GM18520 (cell line): ENCODE measurements around the gene ZSCAN23.
"Not testable (repeated sequence)": the region's sequence is repeated elsewhere in the genome, so short reads cannot be mapped to it uniquely, and the experiment has no call there.

ENCODE experiments used
- ATAC-seq: cut with Tn5 transposase; IDR thresholded peaks from one replicate; pipeline ENCODE4 v1.9.1; 2021; ENCODE audit not compliant: unreplicated experiment

ZSCAN23 gene

DNA sequence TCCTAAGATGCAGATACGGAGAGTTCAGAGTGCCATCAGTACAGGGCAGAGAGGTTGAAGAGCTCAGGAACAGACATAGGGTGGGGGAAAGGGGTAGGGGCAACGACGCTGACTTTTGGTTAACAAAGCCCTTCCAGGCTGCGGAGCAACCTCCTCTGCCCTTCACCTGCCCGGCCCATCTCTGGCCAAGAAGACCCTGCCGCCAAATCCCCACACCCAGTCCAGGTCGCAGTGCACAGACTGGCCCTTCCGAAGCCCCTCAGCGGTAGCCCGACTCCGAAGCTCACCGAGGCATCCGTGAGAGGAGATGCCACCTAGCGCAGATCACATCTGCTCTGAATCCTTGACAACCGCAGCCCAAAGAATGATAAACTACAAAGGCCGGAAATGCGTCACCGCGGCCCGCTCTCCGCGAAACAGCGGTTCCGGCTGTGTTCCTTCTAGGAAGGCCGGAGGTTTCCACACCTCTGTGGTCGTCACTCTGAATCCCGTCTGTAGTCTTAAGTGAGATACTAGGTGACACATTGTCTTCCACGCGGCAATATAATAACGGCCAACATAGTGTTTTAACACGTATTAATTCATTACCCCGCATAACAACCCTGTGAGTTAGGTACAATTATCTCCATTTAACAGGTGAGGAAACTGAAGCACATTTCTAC lies at the start of gene ZSCAN23:
TSS of gene ZSCAN23 (minus strand) at position 380 of the 662 bp plus-strand sequence. CDS start 7,225 bp downstream, outside the sequence.
- ATAC-seq: peak; percentile 84

DNA sequence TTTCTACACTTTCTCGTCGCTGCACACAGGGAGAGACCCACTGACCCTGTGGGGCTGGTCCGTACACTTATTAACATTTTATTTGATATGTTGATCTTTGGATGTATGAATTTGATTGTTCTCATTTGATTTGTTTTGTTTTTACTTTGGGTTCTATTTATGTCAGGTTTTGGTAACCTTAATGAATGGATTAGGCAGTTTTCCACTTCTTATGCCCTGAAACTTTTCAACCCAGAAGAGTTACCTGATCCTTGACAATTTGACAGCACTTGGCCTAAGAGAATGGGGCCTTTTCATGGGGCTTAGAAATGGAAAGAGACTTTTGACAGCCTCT lies 48.7 kb upstream of the ZSCAN23 start:
- ATAC-seq: no peak

DNA sequence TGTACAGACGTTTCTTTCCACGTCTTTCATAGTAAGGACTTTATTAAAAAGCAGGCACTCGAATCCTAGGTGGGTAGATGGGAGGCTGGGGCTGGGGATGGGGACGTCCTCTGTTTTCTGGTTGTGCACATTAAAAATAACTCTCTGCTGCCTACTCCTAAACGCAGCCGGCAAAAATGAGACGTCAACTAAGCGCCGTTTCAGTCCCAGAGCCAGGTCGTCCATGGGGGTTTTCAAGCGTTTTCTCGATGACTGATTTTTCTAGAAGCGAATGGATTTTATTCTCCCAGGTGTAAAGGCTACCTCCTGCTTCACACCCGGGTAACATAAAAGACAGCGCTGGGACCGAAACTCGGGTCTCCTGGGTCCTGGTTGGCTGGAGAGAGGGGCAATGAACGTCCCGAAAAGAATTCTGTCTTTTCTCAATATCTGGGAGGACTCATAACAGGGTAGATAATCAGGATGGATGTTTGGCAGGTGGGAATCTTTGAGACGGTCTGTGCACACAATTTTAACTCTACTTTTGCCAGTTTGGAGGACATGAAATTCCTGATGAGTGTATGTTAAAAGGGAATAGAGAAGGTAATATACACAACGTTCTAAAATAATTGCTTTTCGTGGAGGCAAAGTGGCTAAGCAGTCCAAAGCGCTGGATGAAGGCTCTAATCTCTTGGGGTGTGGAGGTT lies 47.1 kb upstream of the ZSCAN23 start:
- ATAC-seq: no peak

DNA sequence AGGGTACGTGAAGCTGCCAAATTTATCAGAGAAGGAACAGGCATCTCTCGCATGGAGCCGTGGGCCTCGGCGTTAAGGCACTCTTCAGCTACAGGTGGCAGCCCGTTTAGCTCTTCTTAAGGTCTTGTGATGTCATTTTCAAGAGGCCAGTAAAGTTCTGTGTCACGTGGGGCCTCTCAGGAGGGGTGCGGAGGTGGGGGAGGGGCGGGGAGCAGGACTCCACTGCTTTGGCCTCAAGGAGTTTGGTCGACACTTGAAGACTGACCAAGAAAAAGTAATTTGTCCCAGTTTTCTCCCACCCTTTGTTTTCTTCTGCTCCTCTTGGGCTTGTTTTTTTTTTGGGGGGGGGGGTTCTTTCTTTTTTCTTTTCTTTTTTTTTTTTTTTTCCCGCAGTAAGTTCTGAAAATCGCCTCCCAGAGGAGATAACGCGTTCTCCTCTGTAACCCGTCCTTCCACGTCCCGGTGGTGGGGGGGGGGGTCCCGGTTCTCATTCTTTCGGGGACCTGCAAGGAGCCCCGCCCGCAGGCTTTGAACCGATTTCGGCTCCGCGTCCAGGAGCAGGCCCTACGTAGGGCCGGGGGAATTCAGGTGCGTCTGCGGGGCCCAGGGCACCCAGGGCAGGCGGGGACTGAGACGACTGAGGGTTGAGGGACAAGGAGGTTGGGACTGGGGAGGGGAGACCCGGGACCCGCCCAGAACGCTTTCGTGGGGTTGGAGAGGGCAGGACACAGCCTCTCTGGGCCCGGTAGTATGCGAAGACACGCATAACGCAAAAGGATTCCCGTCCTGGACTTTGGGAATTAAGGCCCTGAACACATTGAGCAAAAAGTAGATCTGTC lies 46.3 kb upstream of the ZSCAN23 start:
- peak; percentile 55 for ATAC-seq

DNA sequence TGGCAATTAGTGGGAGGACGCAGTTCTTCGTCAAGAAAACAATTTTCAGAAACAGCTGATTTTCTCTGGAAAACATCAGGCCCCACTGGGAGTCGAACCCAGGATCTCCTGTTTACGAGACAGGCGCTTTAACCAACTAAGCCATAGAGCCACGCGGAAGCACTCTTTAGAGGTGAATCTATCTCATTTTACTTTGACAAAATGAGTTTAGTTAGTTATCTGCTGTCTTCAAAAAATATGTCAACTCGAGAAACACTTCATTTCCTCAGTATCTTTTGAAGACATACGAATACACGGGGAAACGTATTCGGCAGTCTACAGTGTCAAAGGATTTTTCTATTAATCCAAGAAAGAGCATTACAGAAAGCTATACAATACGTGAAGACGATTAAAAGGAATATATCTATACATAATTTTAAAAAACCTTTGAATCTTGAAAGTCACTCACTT lies 45.6 kb upstream of the ZSCAN23 start:
- no peak for ATAC-seq

DNA sequence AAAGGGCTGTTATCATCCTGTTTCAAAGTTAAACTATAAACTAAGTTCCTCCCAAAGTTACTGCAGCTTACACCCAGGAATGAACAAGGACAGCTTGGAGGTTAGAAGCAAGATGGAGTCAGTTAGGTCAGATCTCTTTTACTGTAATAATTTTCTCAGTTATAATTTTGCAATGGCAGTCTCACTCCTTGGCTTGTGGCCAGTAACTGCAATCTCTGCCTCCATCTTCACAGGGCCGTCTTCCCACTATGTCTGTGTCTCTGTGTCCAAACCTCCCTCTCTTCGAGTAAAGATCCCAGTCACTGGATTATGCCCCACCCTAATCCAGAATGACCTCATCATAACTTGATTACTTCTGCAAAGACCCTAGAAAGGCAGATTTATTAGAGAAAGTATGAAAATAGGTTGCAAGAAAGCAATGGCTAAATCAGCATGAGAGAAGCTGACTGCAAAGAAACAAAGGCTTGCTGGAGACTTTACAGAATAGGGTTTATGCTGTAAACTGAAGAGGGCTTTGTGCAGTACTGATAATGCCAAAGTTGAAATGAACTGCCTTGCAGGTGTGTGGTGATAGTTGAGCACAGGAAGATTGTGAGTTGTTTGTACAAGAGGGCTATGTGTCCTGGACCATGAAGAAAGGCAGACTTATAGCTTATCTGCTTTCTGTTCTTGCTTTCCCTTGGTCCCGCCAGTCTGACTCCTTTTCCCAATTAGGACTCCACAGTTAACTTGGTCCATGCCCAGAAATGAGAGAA lies 43.9 kb upstream of the ZSCAN23 start:
- no peak for ATAC-seq

DNA sequence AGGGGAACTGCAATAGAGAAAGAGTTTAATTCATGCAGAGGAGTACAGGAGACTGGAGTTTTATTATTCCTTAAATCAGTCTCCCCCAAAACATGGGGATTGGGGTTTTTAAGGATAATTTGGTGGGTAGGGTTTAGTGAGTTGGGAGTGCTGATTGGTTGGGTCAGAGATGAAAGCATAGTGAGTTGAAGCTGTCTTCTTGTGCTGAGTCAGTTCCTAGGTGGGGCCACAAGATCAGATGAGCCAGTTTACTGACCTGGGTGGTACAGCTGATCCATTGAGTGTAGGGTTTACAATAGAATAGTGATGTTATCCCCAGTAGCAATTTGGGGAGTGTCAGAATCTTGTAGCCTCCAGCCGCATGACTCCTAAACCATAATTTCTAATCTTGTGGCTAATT lies 43.2 kb upstream of the ZSCAN23 start:
- ATAC-seq: no peak

DNA sequence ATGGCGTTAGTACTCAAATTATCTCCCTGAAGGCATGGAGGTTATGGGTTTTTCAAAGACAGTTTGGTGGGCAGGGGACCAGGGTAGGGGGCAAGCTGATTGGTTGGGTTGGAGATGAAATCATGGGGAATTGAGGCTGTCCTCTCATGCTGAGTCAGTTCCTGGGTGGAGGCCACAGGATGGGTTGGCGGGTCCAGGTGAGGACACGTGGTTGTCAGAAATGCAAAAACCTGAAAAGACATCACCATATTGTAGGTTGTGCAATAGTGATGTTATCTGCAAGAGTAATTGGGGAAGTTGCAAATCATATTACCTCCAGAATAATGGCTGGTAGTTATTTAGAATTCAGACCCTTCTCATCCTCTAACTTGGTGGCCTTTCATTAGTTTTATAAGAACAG lies 42.2 kb upstream of the ZSCAN23 start:
- ATAC-seq: no peak

DNA sequence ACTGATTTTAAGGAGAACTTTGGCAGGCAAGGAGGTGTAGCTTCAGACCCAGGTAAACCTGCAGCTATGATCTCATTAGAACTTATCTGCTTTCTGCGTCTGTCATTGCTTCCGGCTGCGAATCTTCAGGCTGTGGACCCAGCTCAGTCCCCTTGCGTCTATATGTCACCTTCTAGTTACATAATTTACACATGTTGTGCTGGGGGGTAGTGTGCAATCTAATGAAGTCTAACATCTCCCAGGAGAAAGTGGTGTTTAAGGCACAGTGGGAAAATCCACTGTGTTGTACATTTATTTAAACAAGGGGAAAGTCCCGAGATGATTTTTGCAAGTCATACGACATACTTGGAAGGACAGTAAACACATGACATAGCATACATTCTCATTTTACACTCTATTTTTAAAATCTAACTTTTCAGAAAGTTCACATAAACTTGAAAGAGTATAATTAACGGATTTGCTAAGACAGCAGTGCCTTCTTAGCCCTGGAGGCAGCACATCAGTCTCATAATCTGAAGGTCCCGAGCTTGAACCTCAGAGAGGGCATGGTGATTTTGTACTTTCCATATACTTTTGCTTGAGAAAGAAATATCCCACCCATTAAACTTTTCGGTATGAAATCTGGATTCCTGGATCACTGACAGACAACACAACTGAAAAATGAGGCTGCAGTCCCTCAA lies 37.1 kb upstream of the ZSCAN23 start:
- ATAC-seq: no peak

DNA sequence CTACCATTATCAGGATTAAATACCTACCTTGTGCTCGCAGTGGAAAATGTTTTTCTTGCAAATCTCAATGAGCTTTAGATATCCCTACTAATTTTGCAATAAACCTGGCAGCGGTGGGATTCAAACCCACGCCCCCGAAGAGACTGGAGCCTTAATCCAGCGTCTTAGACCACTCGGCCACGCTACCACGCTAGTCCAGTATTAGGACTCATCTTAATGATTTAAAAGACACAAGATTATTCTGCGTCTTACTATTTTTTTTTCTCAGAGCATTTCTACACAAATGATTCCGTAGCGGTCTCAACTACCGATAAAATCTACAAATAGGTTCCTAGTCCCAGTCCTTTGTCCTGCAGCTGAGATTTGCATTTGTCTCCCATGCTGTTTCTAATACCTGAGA lies 35.2 kb upstream of the ZSCAN23 start:
- ATAC-seq: no peak

DNA sequence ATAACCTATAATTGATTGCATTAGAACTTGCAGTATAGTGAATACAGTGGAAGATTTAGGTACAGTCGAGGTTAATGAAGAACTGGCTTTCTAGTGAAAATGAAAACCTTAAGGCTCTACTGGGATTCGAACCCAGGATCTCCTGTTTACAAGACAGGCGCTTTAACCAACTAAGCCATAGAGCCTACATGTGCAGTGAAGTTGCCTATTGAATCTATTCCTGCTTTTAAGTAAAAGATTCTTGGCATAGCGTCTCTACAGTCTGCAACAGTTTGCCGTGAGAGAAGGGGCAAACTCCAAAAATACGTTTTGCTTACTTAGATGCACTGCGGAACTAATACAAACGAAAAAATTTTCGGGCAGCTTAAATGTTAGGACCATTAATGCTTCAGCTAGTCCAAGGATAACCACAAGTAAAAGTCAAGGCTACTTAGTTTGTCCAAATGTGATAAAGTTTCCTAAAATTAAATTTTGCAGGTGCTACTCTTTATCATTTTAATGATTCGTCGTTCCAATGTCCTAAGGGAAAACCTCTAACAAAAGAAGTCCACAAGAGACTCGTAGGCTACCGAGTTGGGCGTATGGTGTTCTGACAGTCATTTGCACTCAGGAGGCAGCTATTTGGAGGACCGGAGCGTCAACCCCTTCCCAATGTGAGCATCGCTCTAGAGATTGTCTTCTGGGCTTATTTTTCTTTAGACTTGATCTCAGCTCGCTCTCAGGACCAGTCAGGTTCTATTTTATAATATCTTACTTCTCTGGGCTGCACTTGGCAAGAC lies 31.3 kb upstream of the ZSCAN23 start:
- no peak for ATAC-seq

DNA sequence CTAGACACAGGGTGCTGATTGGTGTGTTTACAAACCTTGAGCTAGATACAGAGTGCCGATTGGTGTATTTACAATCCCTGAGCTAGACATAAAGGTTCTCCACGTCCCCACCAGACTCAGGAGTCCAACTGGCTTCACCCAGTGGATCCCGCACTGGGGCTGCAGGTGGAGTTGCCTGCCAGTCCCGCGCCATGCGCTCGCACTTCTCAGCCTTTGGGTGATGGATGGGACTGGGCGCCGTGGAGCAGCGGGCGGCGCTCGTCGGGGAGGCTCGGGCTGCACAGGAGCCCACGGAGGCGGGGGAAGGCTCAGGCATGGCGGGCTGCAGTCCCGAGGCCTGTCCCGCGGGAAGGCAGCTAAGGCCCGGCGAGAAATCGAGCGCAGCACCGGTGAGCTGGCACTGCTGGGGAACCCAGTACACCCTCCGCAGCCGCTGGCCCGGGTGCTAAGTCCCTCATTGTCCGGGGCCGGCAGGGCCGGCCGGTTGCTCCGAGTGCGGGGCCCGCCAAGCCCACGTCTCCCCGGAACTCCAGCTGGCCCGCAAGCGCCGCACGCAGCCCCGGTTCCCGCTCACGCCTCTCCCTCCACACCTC lies 26.0 kb upstream of the ZSCAN23 start:
- not testable (repeated sequence) for ATAC-seq

DNA sequence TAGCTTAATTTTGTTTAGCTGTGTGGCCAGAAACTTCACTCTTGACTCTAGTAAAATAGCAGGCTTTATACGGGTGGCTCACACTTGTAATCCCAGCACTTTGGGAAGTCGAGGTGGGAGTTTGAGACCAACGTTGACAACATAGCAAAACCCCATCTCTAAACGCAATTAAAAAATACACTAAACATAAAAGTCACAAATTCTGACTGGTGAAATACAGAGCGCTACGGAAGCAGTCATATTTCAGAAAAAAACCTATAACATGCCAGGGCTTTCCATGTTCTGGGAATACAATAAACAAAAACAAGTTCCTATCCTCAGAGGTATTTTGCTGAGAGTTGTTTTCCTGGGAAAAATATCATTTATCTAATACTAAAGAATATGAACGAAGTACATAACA lies 24.8 kb upstream of the ZSCAN23 start:
- no peak for ATAC-seq

DNA sequence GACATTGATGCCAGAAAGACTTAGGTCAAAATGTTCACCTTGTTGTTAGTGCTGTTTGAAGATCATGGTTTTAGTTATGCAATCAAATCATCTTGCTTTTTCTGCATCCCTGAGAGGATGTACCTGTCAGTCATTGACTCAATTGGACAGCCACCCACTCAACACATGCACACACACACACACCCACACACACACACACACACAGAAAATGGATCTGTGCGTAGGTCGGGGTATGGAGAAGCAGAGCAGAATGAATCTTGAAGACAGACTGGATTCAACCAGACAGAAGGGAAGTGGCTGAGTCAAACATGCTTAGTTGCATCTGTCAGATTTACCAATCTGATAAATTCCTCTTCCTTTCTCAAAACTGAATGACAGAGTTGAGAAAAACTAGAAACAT lies 19.1 kb upstream of the ZSCAN23 start:
- ATAC-seq: no peak

DNA sequence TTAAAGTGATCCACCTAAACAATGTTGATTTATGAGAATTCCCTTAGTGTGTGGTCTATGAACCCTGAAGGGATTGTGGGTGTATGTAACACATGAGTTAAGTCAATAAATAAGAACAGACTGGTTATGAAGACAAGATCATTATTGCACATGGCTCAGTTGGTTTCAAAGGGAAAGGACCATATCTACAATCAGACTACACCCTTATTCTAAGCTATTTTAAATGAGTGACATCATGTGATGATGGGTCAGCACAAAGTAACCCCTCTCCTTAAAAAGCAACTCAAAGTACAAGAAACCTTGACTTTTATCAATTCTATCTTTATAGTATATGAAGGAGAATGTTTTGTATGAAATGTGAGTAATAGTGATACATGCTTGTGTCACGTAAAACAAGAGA lies 15.3 kb upstream of the ZSCAN23 start:
- ATAC-seq: no peak

DNA sequence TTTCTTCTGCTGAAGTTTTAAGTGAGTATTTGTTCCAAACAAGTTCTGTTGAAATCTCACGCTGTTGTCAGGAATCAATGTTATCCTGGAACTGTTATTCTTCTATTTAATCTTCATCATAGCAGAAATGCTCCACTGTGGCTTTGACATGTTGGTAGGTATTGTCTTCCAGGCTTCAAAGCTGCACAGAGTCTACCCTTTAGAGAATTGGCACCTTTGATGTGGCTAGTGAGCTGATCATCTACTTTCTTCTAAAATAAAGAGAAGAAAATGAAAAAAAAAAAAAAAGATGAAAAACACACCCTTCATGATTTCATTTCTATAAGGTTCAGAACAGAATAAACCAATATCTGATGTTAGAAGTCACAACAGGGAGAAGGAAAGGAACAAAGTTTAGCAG lies 5.8 kb upstream of the ZSCAN23 start:
- no peak for ATAC-seq

DNA sequence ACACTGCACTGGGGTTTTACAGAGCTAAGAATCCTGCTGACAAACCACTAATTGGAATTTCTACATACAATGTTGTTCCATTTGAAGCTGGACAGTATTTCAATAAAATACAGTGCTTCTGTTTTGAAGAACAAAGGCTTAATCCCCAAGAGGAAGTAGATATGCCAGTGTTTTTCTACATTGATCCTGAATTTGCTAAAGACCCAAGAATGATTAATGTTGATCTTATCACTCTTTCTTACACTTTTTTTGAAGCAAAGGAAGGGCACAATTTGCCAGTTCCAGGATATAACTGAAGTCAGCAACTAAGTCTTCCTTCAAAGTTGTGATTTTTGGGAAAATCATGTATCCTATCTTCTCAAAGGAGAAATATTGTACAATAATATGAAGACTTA lies 4.2 kb upstream of the ZSCAN23 start:
- ATAC-seq: not testable (repeated sequence)

DNA sequence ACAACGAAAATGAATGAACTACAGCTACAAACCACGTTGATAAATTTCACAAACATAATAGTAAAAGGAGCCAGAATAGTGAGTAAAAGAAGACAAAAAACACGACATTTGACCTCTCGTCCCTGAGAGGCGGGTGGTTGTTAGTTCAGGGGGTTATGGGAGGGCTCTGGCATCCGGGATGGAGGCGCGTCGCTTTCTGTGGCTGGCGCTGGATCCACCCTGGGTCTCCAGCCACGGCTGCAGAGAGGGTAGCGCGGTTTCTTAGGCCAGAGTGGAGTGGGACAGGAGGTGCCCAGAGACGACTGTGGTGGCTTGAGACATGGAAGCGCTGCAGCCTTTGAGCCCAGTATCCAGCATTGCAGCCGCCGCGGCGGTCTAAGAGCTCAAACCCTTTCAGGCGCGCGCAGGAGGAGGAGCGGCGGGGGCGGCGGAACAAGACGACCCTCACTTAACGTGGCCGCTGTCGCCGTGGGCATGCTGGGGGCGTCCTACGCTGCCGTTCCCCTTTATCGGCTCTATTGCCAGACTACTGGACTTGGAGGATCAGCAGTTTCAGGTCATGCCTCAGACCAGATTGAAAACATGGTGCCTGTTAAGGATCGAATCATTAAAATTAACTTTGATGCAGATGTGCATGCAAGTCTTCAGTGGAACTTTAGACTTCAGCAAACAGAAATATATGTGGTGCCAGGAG lies 3.7 kb upstream of the ZSCAN23 start:
- no peak for ATAC-seq

DNA sequence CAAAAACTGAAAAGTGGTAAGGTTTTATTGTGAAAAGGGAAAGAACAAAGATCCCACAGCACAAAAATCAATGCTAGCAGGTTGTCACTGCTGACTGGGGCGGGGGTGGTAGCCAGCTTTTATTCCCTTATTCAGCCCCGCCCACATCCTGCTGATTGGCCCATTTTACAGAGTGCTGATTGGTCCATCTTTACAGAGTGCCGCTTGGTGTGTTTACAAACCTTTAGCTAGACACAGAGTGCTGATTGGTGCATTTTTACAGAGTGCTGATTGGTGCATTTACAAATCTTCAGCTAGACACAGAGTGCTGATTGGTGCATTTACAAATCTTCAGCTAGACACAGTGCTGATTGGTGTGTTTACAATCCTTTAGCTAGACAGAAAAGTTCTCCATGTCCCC lies 1.5 kb upstream of the ZSCAN23 start:
- not testable (repeated sequence) for ATAC-seq
